Right lobe of liver (tissue), 6 donors: ENCODE measurements around the gene PVALEF. TPM values are rescaled to one million over a fixed set of nuclear protein-coding genes. Genes with fewer than 3 reads are reported as not detected.

Experiments used
- ATAC-seq, 4 donors: fragments of 200-7000 bp; cut with Tn5 transposase; one replicate each; pipeline ENCODE4 v1.9.1; 2020; ENCODE audit warnings: mild to moderate bottlenecking in 4 of 4, moderate library complexity in 4 of 4
- DNase-seq, 3 donors: peaks; one replicate each; pipeline ENCODE4 v3.0.0-alpha.2; 2020
- H3K27ac ChIP-seq, 3 donors: fragments of 200-600 bp; one replicate each; pipeline ENCODE4 v1.8.0; 2022
- H3K27me3 ChIP-seq, 2 donors: fragments of 200-600 bp; one replicate each; pipeline ENCODE4 v1.8.0; 2022
- H3K36me3 ChIP-seq, 4 donors: fragments of 200-600 bp; sonication (generic) in 1 of 4; one replicate each; pipeline versions ENCODE4 v1.5.1 to v1.8.0; 2017 to 2022; ENCODE audit warnings: control low read depth in 1 of 4
- H3K4me1 ChIP-seq, 4 donors: fragments of 200-600 bp; sonication (generic) in 1 of 4; one replicate each; pipeline versions ENCODE4 v1.5.1 to v1.8.0; 2017 to 2022; ENCODE audit warnings: control low read depth in 1 of 4
- H3K4me3 ChIP-seq, 3 donors: fragments of 200-600 bp; one replicate each; pipeline ENCODE4 v1.8.0; 2022
- H3K9me3 ChIP-seq, 4 donors: fragments of 200-600 bp; sonication (generic) in 1 of 4; one replicate each; pipeline versions ENCODE4 v1.5.1 to v1.8.0; 2017 to 2022; ENCODE audit warnings: control low read depth in 1 of 4
- POLR2A ChIP-seq: fragments of 450-650 bp; IDR thresholded peaks from one replicate; pipeline ENCODE4 v1.6.1; 2017; ENCODE audit warnings: antibody characterized with exemption, mild to moderate bottlenecking
- WGBS: methylation state at CpG from one replicate; pipeline ENCODE4 v1.1.6; 2018; ENCODE audit warnings: low coverage, low lambda C conversion rate; ENCODE audit not compliant: insufficient coverage; ENCODE audit errors: missing lambda C conversion rate; 5-methylcytosine and 5-hydroxymethylcytosine counted together
- intact Hi-C, 2 donors: fragments of 100-400 bp; cut with DNase I; formaldehyde crosslinking; loops; one replicate each; pipeline versions ENCODE4 v1.11.2 to v1.14.1; 2022
- total RNA-seq, 6 experiments: library from RNA; depleted of rRNA in 2 of 6; stranded (reverse); fragments of >200 nt in 2 of 6; fragmentation: NEBNext Ultra II Directional in 3 of 6; extraction: Animal tissue kit (Norgen Biotek cat#: 25700) in 3 of 6; gene quantifications; one replicate each; pipeline versions ENCODE4 v1.1.0 to v1.2.4, GENCODE V29; 2016 to 2023
- TF ChIP-seq, protein P1 (sequence below), 4 donors: fragments of 200-600 bp in 3 of 4; fragments of 450-650 bp in 1 of 4; IDR thresholded peaks; one replicate each; pipeline versions ENCODE4 v1.5.1 to v1.8.0; 2016 to 2022; ENCODE audit warnings: antibody characterized with exemption in 4 of 4, mild to moderate bottlenecking in 2 of 4
- donor health status: DM: no; HTN: yes; CAD: no.
- donor health status: DM: no; HTN: no; CAD: no.
- donor health status: DM: no; HTN: no; CAD: no.
- donor health status: DM: no; HTN: yes; CAD: no.
- donor health status: DM: no; HTN: yes; CAD: no.

PVALEF gene
- total RNA-seq, 6 experiments from 2014 or later: not detected

DNA sequence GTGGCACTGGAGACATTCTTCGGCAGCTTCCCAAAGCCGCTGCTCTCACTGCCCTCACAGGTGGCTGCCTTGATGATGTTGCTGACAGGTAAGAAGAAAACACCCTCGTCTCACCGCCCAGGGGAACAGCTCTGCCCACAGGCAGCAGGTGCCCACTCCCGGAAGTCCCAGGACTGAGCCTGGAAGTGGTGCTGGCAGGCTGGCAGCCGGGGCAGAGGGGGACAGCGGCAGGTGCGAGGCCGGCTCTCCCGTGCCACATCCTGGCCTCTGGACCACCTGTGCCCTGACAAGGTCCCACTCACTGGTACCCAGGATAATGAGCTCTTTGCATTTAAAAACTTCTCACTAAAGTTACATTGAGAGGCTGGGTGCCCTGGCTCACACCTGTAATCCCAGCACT, 37.0 kb downstream of the PVALEF start:
- intact Hi-C loops: no loop called here
- Histone ChIP-seq H3K4me1 (no peaks in the 10 kb centered on the region), H3K27ac (no peak overlapping the region), H3K27me3 (no peaks in the 10 kb centered on the region), H3K4me3 (no peak overlapping the region), H3K36me3 (no peaks in the 10 kb centered on the region), H3K9me3 (no peaks in the 10 kb centered on the region)
- TF ChIP-seq, protein P1, sequence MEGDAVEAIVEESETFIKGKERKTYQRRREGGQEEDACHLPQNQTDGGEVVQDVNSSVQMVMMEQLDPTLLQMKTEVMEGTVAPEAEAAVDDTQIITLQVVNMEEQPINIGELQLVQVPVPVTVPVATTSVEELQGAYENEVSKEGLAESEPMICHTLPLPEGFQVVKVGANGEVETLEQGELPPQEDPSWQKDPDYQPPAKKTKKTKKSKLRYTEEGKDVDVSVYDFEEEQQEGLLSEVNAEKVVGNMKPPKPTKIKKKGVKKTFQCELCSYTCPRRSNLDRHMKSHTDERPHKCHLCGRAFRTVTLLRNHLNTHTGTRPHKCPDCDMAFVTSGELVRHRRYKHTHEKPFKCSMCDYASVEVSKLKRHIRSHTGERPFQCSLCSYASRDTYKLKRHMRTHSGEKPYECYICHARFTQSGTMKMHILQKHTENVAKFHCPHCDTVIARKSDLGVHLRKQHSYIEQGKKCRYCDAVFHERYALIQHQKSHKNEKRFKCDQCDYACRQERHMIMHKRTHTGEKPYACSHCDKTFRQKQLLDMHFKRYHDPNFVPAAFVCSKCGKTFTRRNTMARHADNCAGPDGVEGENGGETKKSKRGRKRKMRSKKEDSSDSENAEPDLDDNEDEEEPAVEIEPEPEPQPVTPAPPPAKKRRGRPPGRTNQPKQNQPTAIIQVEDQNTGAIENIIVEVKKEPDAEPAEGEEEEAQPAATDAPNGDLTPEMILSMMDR (IDR thresholded peaks at IDR 0.05): no peak
- TF ChIP-seq POLR2A: no peak
- no peak for DNase-seq
- ATAC-seq: no peak
- 100% methylated on average over 2 of the region's 10 CpGs for WGBS

DNA sequence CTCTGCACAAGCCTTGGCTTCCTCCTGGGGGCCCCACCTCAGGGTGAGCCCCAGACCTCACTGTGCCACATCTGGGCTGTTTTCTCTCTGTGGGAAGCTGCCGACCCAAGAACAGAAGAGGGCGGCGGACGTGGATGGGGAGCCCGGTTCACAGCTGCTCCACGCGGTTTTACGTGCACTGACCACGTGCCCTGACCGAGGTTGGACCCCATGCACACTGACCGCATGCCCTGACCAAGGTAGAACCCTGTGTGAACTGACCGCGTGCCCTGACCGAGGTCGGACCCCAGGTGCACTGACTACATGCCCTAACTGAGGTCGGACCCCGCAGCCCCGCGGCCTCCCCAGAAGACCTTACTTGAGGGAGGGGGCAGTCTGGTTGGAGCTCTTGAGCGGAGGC, 37.8 kb downstream of the PVALEF start:
- Histone ChIP-seq H3K36me3 (no peaks in the 10 kb centered on the region), H3K4me1 (no peaks in the 10 kb centered on the region), H3K27me3 (no peaks in the 10 kb centered on the region), H3K9me3 (no peaks in the 10 kb centered on the region), H3K4me3 (no peak overlapping the region), H3K27ac (no peak overlapping the region)
- intact Hi-C loops: no loop called here
- no peak for DNase-seq
- no CpG with 5 or more reads among the region's 20 CpGs for WGBS
- ATAC-seq: no peak
- TF ChIP-seq, protein P1 (IDR thresholded peaks at IDR 0.05): no peak
- no peak for TF ChIP-seq POLR2A

DNA sequence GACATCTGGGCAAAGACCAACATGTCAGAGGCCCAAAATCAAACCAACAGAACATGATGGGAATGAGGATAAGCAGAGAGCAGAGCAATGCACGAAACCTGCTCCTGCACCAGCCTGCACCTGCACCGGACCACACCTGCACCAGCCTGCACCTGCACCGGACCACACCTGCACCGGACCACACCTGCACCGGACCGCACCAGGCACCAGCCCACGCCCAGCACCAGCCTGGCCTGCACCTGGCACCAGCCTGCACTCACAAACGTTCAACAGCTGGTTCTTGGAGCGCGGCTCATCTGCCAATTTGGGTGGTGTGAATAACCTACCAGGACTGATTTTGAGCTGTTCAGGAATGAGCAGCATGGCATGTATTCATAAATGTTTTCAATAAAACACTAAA, 39.3 kb downstream of the PVALEF start:
- no peaks in the 10 kb centered on the region for H3K36me3 ChIP-seq
- 76% methylated on average over 5 of the region's 10 CpGs for WGBS
- no peak for ATAC-seq

DNA sequence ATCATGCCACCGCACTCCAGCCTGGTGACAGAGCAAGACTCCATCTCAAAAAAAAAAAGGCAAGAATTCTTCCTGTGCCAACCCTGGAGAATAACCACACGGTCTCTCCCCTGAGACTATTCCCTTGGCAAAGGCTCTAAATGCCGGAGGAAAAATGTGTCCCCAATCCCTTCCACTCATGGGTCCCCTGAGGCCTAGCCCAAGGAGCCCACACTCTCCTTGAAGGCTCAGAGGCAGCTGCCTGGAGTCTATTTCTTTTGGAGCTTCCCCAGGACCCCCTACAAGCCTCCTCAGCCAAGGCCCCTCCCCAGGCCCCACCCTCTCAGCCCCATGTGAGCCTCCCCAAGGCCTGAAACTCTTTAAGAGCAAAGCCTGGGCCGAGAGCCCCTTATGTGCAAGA, 40.9 kb downstream of the PVALEF start:
- Histone ChIP-seq H3K27ac (no peak overlapping the region), H3K9me3 (no peaks in the 10 kb centered on the region), H3K4me1 (no peaks in the 10 kb centered on the region), H3K27me3 (no peaks in the 10 kb centered on the region), H3K36me3 (no peaks in the 10 kb centered on the region), H3K4me3 (no peak overlapping the region)
- intact Hi-C loops: no loop called here
- TF ChIP-seq, protein P1 (IDR thresholded peaks at IDR 0.05): no peak
- TF ChIP-seq POLR2A: no peak
- DNase-seq: no peak
- ATAC-seq: no peak
- WGBS: no CpG with 5 or more reads among the region's 4 CpGs

More for the DNA sequence above, 39.3 kb downstream of the PVALEF start:
- Histone ChIP-seq H3K9me3 (no peaks in the 10 kb centered on the region), H3K4me1 (no peaks in the 10 kb centered on the region), H3K4me3 (no peak overlapping the region), H3K27me3 (no peaks in the 10 kb centered on the region), H3K27ac (no peak overlapping the region)
- intact Hi-C loops: no loop called here
- TF ChIP-seq, protein P1 (IDR thresholded peaks at IDR 0.05): no peak
- no peak for TF ChIP-seq POLR2A
- no peak for DNase-seq

DNA sequence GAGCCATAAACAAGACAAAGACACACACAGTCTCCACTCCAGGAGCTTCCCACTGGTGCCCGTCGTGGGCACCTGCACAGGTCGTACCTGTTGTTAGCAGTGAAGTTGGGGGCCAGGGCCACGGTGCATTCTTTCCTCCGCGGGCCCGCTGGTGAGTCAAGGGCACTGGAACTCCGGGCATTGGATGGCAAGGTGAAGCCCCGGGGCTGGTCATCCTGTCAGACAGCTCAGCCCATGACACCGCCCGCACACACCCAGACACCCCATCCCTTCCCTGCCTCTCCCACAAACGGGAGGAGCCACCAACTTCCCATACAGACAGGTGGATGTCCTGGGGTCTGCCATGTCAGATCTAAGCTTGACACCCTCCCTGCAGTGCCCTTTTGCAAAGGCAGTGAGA, 41.4 kb downstream of the PVALEF start:
- DNase-seq (no peak), ATAC-seq (no peak)
- Histone ChIP-seq H3K27me3 (no peaks in the 10 kb centered on the region), H3K27ac (no peak overlapping the region), H3K4me1 (no peaks in the 10 kb centered on the region), H3K4me3 (no peak overlapping the region), H3K9me3 (no peaks in the 10 kb centered on the region), H3K36me3 (no peaks in the 10 kb centered on the region)
- 94% methylated on average over 7 of the region's 12 CpGs for WGBS
- intact Hi-C loops: no loop called here
- TF ChIP-seq, protein P1 (IDR thresholded peaks at IDR 0.05): no peak
- no peak for TF ChIP-seq POLR2A
